Astrocyte of the spinal cord (primary cell): Measurements from ENCODE around the gene MSLN.
"Not testable (repeated sequence)": the region's sequence is repeated elsewhere in the genome, so short reads cannot be mapped to it uniquely, and the experiment has no call there.

Source experiments
- DNase-seq: peaks from one replicate; pipeline ENCODE4 v3.0.0; 2011; ENCODE audit warnings: low read depth, low spot score
- H3K4me3 ChIP-seq: 2 replicates; pipeline ENCODE4 v1.5.1; 2011; ENCODE audit warnings: low read depth, mild to moderate bottlenecking, low read length, moderate library complexity
- CTCF ChIP-seq: IDR thresholded peaks from 2 replicates; pipeline ENCODE4 v1.5.1; 2012; ENCODE audit warnings: low read depth, mild to moderate bottlenecking, low read length, inconsistent platforms
- in situ Hi-C: cut with HindIII; loops from 2 replicates; pipeline ENCODE4 v1.10.0; 2017; ENCODE audit warnings: low sequenced_read_pairs

MSLN gene

GRCh38 chr16:735982-736453 is 24.5 kb upstream of the MSLN start:
- DNase-seq: no peak
- H3K4me3 ChIP-seq: no peak overlapping the region
- TF ChIP-seq CTCF: no peak
- in situ Hi-C loops: no loop called here

DNA sequence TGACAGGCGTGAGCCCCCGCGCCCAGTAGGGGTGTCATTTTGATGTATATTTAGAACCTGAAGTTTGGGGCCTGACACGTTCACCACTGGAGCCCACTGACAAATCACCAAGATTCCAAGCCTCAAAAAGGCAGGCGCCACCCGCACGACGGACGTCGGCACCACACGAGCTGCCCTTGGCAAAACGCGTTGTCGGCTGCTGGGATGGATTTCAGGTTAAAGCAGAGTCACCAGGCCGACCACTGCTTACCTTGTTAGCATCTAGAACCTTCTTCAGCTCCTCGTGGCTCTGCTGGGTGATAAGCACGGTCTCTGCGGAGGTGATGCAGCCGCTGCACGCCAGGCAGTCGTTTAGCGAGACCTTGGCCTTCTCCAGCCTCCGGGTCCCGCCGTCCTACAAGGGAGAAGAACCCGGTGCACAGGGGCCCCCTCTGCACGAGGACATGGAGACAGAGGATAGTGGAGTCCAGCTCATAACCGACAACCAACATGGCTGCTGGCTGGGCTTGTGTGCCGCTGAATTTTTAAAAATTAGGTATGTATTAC is 23.5 kb upstream of the MSLN start:
- no peak for DNase-seq
- no peak overlapping the region for H3K4me3 ChIP-seq
- in situ Hi-C loops: no loop called here
- no peak for TF ChIP-seq CTCF

DNA sequence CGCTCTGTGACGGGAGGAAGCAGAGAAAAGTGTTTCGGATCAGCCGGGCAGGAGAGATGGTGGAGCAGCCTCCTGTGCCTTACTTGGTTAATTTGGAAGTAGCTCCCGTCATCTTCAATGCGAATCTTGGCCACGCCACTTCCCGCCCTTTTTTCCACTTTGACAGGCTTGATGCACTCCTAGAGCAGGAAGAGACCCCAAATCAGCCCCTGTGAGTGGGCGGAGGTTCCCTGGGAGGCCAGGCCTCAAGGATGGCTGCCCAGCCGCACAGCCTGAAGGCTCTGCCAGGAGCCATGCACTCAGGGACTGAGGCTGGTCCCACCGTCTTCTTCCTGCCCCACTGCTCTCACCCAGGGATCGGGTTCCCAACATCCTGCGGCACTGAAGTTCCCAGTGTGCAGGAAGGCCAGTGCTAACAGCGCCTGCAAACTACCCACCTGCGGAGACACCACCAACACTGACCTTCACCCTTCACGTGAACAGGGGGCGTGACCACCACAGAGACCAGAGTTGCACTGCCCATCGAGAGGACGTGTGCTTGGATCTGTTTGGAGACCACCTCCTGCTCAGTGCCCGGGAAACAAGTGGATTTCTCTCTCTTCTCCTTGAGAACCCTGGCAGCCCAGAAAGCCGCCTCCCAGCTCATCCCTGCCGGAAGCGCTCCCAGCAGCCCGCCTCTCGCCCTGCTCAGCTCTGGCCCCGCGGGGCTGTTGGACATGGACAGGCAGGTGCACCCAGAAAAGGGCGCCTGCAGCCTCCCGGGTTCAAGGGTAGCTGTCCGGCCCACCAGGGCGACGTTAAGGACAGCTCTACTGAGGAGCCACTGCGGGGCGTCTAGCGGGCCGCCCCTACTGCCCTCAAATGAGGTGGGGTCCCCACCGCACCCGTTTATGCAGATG is 20.7 kb upstream of the MSLN start:
- DNase-seq: no peak
- peak overlapping the region; percentile 84 for H3K4me3 ChIP-seq
- in situ Hi-C loops: no loop called here
- TF ChIP-seq CTCF: no peak

DNA sequence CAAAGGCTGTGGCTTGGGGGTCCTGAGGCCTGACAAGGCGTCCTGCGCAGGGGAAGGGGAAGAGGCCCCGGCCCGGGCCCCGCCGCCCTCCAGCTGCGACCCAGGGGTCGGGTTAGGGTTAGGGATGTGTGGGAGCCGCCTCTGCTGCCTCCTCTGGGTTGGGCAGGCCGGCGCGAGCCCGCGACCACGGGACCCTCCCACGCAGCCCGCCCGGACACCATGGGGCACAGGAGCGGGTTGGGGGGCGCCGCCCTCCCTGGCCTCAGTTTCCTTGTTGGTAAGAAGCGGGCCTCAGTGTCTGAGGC is 20.1 kb upstream of the MSLN start:
- peak overlapping the region; percentile 84 for H3K4me3 ChIP-seq
- in situ Hi-C loops: no loop called here
- no peak for TF ChIP-seq CTCF
- DNase-seq: no peak

DNA sequence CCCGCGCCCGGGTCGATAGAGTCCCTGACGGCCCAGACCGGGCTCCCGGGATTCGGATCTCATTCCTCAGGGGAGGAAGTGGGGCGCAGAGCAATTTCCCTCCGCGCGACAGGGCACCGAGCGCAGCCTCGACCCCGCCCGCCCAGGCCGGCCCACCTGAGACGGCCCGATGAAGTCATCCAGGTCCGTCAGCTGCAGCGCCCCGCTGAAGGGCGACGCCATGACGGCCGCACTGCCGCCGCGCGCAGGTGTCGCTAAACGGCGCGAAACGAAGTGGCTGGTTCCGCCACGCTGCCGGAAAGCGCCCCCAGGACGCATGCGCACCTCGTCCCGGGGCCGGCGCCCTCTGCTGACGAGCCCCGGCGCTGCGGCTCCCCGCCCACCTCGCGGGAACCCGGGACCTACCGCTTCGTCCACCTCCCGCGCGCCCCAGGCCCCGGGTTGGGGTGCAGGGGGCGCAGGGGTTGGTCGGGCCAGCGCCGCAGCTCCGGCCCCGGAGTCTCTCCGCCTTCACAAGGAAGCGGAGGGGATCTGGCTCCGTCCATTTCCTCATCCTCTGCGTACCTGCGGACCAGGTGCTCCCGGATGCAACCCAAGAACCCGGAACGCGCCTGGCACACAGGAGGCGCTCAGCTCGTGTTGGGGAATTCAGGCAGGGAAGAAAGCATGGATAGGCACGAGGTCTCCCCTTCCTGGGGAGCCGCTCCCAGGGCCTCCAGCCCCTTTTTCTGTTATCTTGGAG is 19.6 kb upstream of the MSLN start, which contains the start of gene CIAO3:
Gene CIAO3 (minus strand): TSS at position 234 of the 742 bp plus-strand sequence. CDS start 12 bp downstream, at position 222.
- DNase-seq: peak; percentile 87
- in situ Hi-C loops: no loop called here
- peak; percentile 78 for TF ChIP-seq CTCF
- H3K4me3 ChIP-seq: peak within 1 kb of the TSS; percentile 84

DNA sequence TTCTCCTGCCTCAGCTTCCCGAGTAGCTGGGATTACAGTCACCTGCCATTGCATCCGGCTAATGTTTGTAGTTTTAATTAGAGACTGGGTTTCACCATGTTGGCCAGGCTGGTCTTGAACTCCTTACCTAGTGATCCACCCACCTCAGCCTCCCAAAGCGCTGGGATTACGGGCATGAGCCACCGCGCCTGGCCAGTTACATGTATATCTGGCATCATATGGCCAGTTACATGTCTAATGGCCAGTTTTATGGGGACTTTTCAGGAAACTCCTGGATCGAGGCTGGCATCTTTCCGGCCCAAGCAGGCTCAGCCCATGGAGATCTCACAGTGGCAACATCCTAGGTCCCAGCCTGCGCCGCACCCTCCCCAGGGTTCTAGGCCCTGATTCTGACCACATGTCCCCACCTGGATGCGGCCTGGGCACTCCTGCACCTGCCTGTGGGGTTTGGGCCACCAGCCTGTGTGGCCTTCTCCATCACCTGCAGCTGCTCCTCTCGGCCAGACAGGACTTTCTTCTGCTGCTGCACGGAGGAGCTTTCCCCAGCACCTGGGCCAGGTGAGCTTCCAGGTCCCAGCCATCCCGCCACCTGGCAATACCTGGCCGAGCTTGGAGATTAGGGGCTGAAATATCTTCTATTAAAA is 18.4 kb upstream of the MSLN start:
- no peak for TF ChIP-seq CTCF
- DNase-seq: no peak
- in situ Hi-C loops: no loop called here
- no peak overlapping the region for H3K4me3 ChIP-seq

GRCh38 chr16:742894-743293 is 17.6 kb upstream of the MSLN start:
- in situ Hi-C loops, DNase-seq, H3K4me3 ChIP-seq: not testable (repeated sequence)
